A549 treated with AZD2906 at 1 μM for 4 hours (cell line): ENCODE data around the gene IKZF1. TPM values are rescaled to one million over a fixed set of nuclear protein-coding genes. Genes with fewer than 3 reads are reported as not detected.

ENCODE experiments used
- total RNA-seq: library from RNA; stranded (reverse); fragments of 200-300 nt; extraction: Qiagen RNA extraction; gene quantifications from 5 replicates; pipeline ENCODE4 v1.2.3, GENCODE V29; 2022

IKZF1 gene
- 0.06 TPM in 1 of 5 replicates, not detected in the others for total RNA-seq

GRCh38 chr7:50304129-50304910, at the start of gene IKZF1:
IKZF1 (plus strand) TSS chr7:50304716; CDS start chr7:50319062, 14,346 bp downstream.

GRCh38 chr7:50449881-50450589, 145.5 kb downstream of the IKZF1 start, which contains the start of gene FIGNL1:
FIGNL1 (minus strand) TSS chr7:50450350; CDS start chr7:50447287, 3,063 bp downstream.

Other genes with a start within 250 kb of the IKZF1 start
- gene ZPBP, start 211.5 kb upstream of the IKZF1 start, total RNA-seq = not detected in 5 replicates
- 16.0 to 18.7 TPM (median 17.7 TPM) in 5 replicates for gene FIGNL1, start 145.6 kb downstream of the IKZF1 start, total RNA-seq